PC-9 (cell line): ENCODE results near the gene HOXA11.

Experiments
- EZH2 ChIP-seq: fragments of 200-600 bp; sonication (generic); IDR thresholded peaks from 2 replicates; pipeline ENCODE4 v1.8.0; 2017; ENCODE audit warnings: antibody characterized with exemption, low read depth
- TF ChIP-seq, protein P1 (sequence below): fragments of 200-600 bp; sonication (generic); conservative IDR thresholded peaks from 2 replicates; pipeline ENCODE4 v1.6.1; 2017; ENCODE audit warnings: mixed run types, antibody characterized with exemption, mild to moderate bottlenecking, moderate library complexity

DNA sequence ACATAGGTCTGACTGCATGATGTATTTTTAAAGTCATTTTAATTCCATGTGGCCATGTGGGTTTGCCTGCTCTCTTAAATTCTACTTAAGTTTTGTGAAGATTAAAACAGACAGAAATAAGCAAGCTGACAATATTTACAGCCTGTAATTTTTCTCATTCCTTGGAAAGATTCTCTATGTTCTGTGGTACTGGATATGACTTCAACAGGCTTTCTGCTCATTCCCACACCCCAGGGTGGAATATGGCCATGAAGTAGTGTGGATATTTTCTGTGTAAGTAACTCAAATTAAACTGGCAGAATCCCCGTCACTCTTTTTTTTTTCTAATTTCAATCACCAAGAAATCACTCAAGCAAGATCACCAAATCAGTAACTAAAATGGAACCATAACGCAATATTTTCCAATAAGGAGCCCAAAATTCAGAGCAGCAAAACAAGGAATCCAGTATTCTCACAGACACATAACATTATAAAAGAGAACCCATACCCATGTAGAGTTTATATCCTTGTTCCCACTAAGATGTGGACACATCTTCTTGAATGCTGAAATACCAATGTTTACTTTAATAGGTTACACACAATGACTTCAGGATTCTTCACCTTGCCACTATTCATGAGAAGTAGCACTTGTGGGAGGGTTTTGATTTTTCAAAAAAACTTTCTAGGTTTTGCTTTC, 47.3 kb downstream of the HOXA11 start:
- TF ChIP-seq, protein P1, sequence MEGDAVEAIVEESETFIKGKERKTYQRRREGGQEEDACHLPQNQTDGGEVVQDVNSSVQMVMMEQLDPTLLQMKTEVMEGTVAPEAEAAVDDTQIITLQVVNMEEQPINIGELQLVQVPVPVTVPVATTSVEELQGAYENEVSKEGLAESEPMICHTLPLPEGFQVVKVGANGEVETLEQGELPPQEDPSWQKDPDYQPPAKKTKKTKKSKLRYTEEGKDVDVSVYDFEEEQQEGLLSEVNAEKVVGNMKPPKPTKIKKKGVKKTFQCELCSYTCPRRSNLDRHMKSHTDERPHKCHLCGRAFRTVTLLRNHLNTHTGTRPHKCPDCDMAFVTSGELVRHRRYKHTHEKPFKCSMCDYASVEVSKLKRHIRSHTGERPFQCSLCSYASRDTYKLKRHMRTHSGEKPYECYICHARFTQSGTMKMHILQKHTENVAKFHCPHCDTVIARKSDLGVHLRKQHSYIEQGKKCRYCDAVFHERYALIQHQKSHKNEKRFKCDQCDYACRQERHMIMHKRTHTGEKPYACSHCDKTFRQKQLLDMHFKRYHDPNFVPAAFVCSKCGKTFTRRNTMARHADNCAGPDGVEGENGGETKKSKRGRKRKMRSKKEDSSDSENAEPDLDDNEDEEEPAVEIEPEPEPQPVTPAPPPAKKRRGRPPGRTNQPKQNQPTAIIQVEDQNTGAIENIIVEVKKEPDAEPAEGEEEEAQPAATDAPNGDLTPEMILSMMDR, result no peak
- no peak for TF ChIP-seq EZH2
